B cell (primary cell): ENCODE measurements around the gene DPAGT1. TPM values are rescaled to one million over a fixed set of nuclear protein-coding genes. Genes with fewer than 3 reads are reported as not detected.

Experiments used
- ATAC-seq: fragments of 200-7000 bp; cut with Tn5 transposase; one replicate; pipeline ENCODE4 v1.10.0; 2021; ENCODE audit warnings: low read depth, mild to moderate bottlenecking, moderate number of reproducible peaks, moderate library complexity
- CTCF ChIA-PET: fragments of 350-600 bp; sonication (Branson Sonifier 250); formaldehyde crosslinking; loops from one replicate; lab custom pipeline; 2021; ENCODE audit warnings: antibody characterized with exemption, inconsistent platforms; lab: Charles Lee
- POLR2A ChIA-PET: fragments of 350-600 bp; sonication (Branson Sonifier 250); formaldehyde crosslinking; loops from one replicate; lab custom pipeline; 2021; ENCODE audit warnings: antibody characterized with exemption; lab: Charles Lee
- DNase-seq: peaks from one replicate; pipeline ENCODE4 v3.0.0; 2013
- H2AFZ ChIP-seq: 2 replicates; pipeline ENCODE4 v1.6.1; 2012; ENCODE audit warnings: mild to moderate bottlenecking, low read depth, low read length; ENCODE audit not compliant: insufficient read depth, poor library complexity, severe bottlenecking
- H3K27ac ChIP-seq, 2 donors: 1 replicate in 1 of 2; 2 replicates in 1 of 2; pipeline ENCODE4 v1.5.1; 2012 to 2013; ENCODE audit warnings: low read length in 2 of 2, mild to moderate bottlenecking in 2 of 2, moderate library complexity in 1 of 2
- H3K27me3 ChIP-seq, 4 experiments: fragments of 200-600 bp in 1 of 4; sonication (generic) in 1 of 4; replicated peaks in 1 of 4; 1 replicate in 2 of 4; 2 replicates in 2 of 4; pipeline versions ENCODE4 v1.6.1 to v1.7.0; 2013 to 2016; ENCODE audit warnings: low read length in 3 of 4, mild to moderate bottlenecking in 2 of 4, mixed read lengths in 1 of 4, moderate library complexity in 1 of 4; ENCODE audit not compliant: insufficient read depth in 4 of 4, control insufficient read depth in 3 of 4; ENCODE audit errors: control extremely low read depth in 1 of 4
- H3K36me3 ChIP-seq, 2 experiments: replicated peaks in 1 of 2; 1 replicate in 1 of 2; 2 replicates in 1 of 2; pipeline versions ENCODE4 v1.6.1 to v1.7.1; 2013; ENCODE audit warnings: low read length in 1 of 2; ENCODE audit not compliant: insufficient read depth in 2 of 2, control insufficient read depth in 1 of 2; ENCODE audit errors: control extremely low read depth in 1 of 2, extremely low read depth in 1 of 2
- H3K4me1 ChIP-seq, 2 donors: fragments of 200-600 bp in 1 of 2; sonication (generic) in 1 of 2; 1 replicate in 1 of 2; 2 replicates in 1 of 2; pipeline versions ENCODE4 v1.5.1 to v1.6.1; 2013 to 2017; ENCODE audit warnings: low read length in 2 of 2; ENCODE audit not compliant: control insufficient read depth in 2 of 2, insufficient read depth in 2 of 2
- H3K4me2 ChIP-seq: replicated peaks from 2 replicates; pipeline ENCODE3; 2012; ENCODE audit warnings: mild to moderate bottlenecking, low read depth, low read length; ENCODE audit not compliant: poor library complexity, severe bottlenecking
- H3K4me3 ChIP-seq, 5 experiments: fragments of 200-600 bp in 1 of 5; sonication (generic) in 1 of 5; 1 replicate in 3 of 5; 2 replicates in 2 of 5; pipeline versions ENCODE4 v1.5.1 to v1.7.0; 2011 to 2016; ENCODE audit warnings: low read length in 4 of 5, mild to moderate bottlenecking in 4 of 5, low read depth in 2 of 5, control low read depth in 1 of 5, moderate library complexity in 1 of 5; ENCODE audit not compliant: insufficient read depth in 1 of 5; ENCODE audit errors: control extremely low read depth in 1 of 5, extremely low read depth in 1 of 5
- H3K79me2 ChIP-seq: fragments of 200-600 bp; sonication (generic); one replicate; pipeline ENCODE4 v1.6.0; 2016; ENCODE audit warnings: low read length; ENCODE audit not compliant: control insufficient read depth, insufficient read depth
- H3K9ac ChIP-seq: fragments of 200-600 bp; sonication (generic); 2 replicates; pipeline ENCODE4 v1.6.1; 2017; ENCODE audit warnings: mild to moderate bottlenecking, low read length, moderate library complexity
- H3K9me3 ChIP-seq, 3 donors: one replicate each; pipeline versions ENCODE4 v1.6.1 to v1.7.1; 2013; ENCODE audit warnings: low read length in 2 of 3; ENCODE audit not compliant: control insufficient read depth in 2 of 3, insufficient read depth in 1 of 3; ENCODE audit errors: control extremely low read depth in 1 of 3
- H4K20me1 ChIP-seq: 2 replicates; pipeline ENCODE4 v1.6.0; 2012; ENCODE audit warnings: mild to moderate bottlenecking, low read length; ENCODE audit not compliant: insufficient read depth, control insufficient read depth, poor library complexity, severe bottlenecking
- H3K27ac Mint-ChIP-seq: one replicate; pipeline ENCODE4 v1.8.0; 2021; ENCODE audit warnings: mixed read lengths
- H3K27me3 Mint-ChIP-seq: one replicate; pipeline ENCODE4 v1.8.0; 2021; ENCODE audit warnings: mixed read lengths
- H3K4me1 Mint-ChIP-seq: one replicate; pipeline ENCODE4 v1.8.0; 2021; ENCODE audit warnings: mixed read lengths
- H3K4me3 Mint-ChIP-seq: one replicate; pipeline ENCODE4 v1.8.0; 2021; ENCODE audit warnings: mixed read lengths
- H3K9me3 Mint-ChIP-seq: one replicate; pipeline ENCODE4 v1.8.0; 2022; ENCODE audit warnings: mixed read lengths; ENCODE audit not compliant: insufficient read depth
- EZH2 ChIP-seq: IDR thresholded peaks from 2 replicates; pipeline ENCODE4 v1.6.1; 2012; ENCODE audit warnings: borderline replicate concordance, low read depth, mild to moderate bottlenecking, moderate library complexity, low read length; ENCODE audit not compliant: insufficient read depth, poor library complexity, severe bottlenecking
- WGBS: methylation state at CpG from one replicate; pipeline ENCODE4 v1.1.5; 2013; ENCODE audit warnings: missing lambda C conversion rate; ENCODE audit not compliant: insufficient coverage; 5-methylcytosine and 5-hydroxymethylcytosine counted together
- intact Hi-C: fragments of 100-400 bp; cut with micrococcal nuclease; formaldehyde crosslinking; loops from one replicate; pipeline ENCODE4 v1.10.0; 2022
- polyA plus RNA-seq: library from polyadenylated mRNA; depleted of rRNA; stranded (reverse); fragments of >200 nt; gene quantifications from 2 replicates; pipeline ENCODE4 v1.2.3, GENCODE V29; 2012
- total RNA-seq, 2 donors: library from RNA; stranded (reverse); fragments of 120-200 nt in 1 of 2; gene quantifications; 1 replicate in 1 of 2; 2 replicates in 1 of 2; pipeline versions ENCODE4 v1.2.3 to v1.2.4, GENCODE V29; 2013 to 2022
- TF ChIP-seq, protein P1 (sequence below): fragments of 200-600 bp; IDR thresholded peaks from one replicate; pipeline ENCODE4 v1.8.0; 2022; ENCODE audit warnings: antibody characterized with exemption, mild to moderate bottlenecking

The DPAGT1 gene
- total and polyA plus RNA-seq, 2 donors (not counting 1 experiment from before 2014, with no cell fraction given), result 38.3 to 64.3 TPM

DNA sequence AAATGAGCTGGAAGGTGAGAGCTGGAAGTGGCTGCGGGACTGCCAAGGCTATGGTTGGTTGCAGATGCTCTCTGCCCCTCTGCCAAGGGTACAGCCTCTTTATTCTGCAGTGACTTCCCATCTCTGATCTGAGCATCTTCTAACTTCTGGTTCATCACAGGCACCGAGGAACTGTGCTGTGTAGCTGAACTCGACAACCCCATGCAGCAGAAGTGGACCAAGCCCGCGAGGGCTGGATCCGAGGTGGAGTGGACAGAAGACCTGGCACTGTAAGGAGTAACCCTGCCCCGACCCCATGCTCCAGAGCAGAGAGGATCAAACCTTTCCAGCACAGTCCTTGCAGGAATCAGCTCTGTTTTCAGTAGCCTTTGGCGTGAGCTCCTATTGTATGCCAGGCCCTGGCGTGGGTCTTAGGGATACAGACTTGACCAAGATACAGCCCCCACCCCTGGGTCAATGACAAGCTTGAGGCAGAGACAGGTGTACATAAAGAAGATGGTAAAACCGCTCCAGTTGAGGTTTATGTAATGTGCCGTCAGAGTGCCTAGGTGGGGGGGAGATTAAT is 9.8 kb upstream of the DPAGT1 start:
- CTCF ChIA-PET, result interaction anchor here (0.6 kb wide), 1 partner anchor 135 kb away, joined by 3 read pairs; no protein-coding TSS in a partner anchor
- POLR2A ChIA-PET, result interaction anchor here (0.5 to 1.3 kb wide), 3 partner anchors 9 to 15 kb away, joined by 4 to 7 read pairs (median 7); partner anchors contain the start of genes DPAGT1 and HINFP

DNA sequence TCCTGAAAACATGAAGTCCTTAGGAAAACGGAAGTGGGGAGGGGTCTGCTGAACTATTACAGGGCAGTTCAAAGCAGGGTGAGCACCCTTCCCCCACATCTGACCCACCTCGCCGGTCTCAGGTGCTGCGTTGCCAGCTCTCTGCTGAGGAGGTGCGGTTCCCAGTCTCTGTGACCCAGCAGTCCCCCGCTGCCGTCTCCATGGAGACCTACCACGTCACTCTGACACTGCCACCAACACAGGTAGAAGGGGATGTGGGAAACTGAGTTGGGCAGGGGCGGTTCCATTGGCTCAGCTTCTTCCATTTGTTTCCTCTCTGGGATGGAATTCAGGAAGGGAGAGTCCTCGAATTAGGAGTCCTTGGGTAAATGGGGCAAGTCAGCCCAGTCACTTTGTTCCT is 8.8 kb upstream of the DPAGT1 start:
- TF ChIP-seq, protein P1, sequence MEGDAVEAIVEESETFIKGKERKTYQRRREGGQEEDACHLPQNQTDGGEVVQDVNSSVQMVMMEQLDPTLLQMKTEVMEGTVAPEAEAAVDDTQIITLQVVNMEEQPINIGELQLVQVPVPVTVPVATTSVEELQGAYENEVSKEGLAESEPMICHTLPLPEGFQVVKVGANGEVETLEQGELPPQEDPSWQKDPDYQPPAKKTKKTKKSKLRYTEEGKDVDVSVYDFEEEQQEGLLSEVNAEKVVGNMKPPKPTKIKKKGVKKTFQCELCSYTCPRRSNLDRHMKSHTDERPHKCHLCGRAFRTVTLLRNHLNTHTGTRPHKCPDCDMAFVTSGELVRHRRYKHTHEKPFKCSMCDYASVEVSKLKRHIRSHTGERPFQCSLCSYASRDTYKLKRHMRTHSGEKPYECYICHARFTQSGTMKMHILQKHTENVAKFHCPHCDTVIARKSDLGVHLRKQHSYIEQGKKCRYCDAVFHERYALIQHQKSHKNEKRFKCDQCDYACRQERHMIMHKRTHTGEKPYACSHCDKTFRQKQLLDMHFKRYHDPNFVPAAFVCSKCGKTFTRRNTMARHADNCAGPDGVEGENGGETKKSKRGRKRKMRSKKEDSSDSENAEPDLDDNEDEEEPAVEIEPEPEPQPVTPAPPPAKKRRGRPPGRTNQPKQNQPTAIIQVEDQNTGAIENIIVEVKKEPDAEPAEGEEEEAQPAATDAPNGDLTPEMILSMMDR, result no peak
- no peak for TF ChIP-seq EZH2
- H3K4me1 Mint-ChIP-seq, result peaks cover 34% of the 10 kb centered on the region
- Histone ChIP-seq H3K4me1 (peaks cover 20 to 32% of the 10 kb centered on the region in 2 donors), H3K79me2 (peaks cover 21% of the 10 kb centered on the region), H3K27ac (no peak overlapping the region), H3K9me3 (no peaks in the 10 kb centered on the region), H4K20me1 (peaks cover 6% of the 10 kb centered on the region), H3K27me3 (no peaks in the 10 kb centered on the region), H2AFZ (no peak overlapping the region), H3K9ac (no peak overlapping the region), H3K4me2 (no peak overlapping the region), H3K4me3 (no peak overlapping the region), H3K36me3 (peaks cover 0 to 22% of the 10 kb centered on the region in 2 experiments)
- 96% methylated on average over 5 of the region's 10 CpGs for WGBS
- intact Hi-C loops, result no loop called here
- DNase-seq (no peak), ATAC-seq (no peak)
- CTCF ChIA-PET, result interaction anchor here (0.7 kb wide), 1 partner anchor 226 kb away, joined by 3 read pairs; no protein-coding TSS in a partner anchor
- H3K27me3 Mint-ChIP-seq, result no peaks in the 10 kb centered on the region
- no peak overlapping the region for H3K4me3 Mint-ChIP-seq
- no peak overlapping the region for H3K27ac Mint-ChIP-seq
- H3K9me3 Mint-ChIP-seq, result no peaks in the 10 kb centered on the region
- POLR2A ChIA-PET, result no interaction called here

More for the DNA sequence above, 9.8 kb upstream of the DPAGT1 start:
- no peak overlapping the region for H3K4me2 ChIP-seq
- 94% methylated on average over 10 of the region's 11 CpGs for WGBS
- ATAC-seq (no peak), DNase-seq (no peak)
- H3K27me3 ChIP-seq, result no peaks in the 10 kb centered on the region
- H3K36me3 ChIP-seq, result peaks cover 0 to 22% of the 10 kb centered on the region in 2 experiments
- peaks cover 31% of the 10 kb centered on the region for H3K4me1 Mint-ChIP-seq
- no peak overlapping the region for H3K27ac ChIP-seq
- H3K9me3 ChIP-seq, result no peaks in the 10 kb centered on the region
- no peaks in the 10 kb centered on the region for H3K9me3 Mint-ChIP-seq
- H3K27ac Mint-ChIP-seq, result no peak overlapping the region
- H3K4me3 ChIP-seq, result no peak overlapping the region
- no peak overlapping the region for H3K4me3 Mint-ChIP-seq
- peaks cover 18% of the 10 kb centered on the region for H3K79me2 ChIP-seq
- no peak overlapping the region for H3K9ac ChIP-seq
- TF ChIP-seq, protein P1, result no peak
- no peak for TF ChIP-seq EZH2
- peaks cover 6% of the 10 kb centered on the region for H4K20me1 ChIP-seq
- H2AFZ ChIP-seq, result no peak overlapping the region
- H3K27me3 Mint-ChIP-seq, result no peaks in the 10 kb centered on the region
- H3K4me1 ChIP-seq, result peaks cover 16 to 32% of the 10 kb centered on the region in 2 donors
- intact Hi-C loops, result no loop called here
